B cell (primary cell): ENCODE results near the gene CD81. TPM values are rescaled to one million over a fixed set of nuclear protein-coding genes. Genes with fewer than 3 reads are reported as not detected.
A peak's percentile ranks its signal among the peaks of the same experiment; 100 is the strongest.

Experiments used
- ATAC-seq: fragments of 200-7000 bp; cut with Tn5 transposase; one replicate; pipeline ENCODE4 v1.10.0; 2021; ENCODE audit warnings: low read depth, mild to moderate bottlenecking, moderate number of reproducible peaks, moderate library complexity
- CTCF ChIA-PET: fragments of 350-600 bp; sonication (Branson Sonifier 250); formaldehyde crosslinking; loops from one replicate; lab custom pipeline; 2021; ENCODE audit warnings: antibody characterized with exemption, inconsistent platforms; lab: Charles Lee
- POLR2A ChIA-PET: fragments of 350-600 bp; sonication (Branson Sonifier 250); formaldehyde crosslinking; loops from one replicate; lab custom pipeline; 2021; ENCODE audit warnings: antibody characterized with exemption; lab: Charles Lee
- DNase-seq: peaks from one replicate; pipeline ENCODE4 v3.0.0; 2013
- H2AFZ ChIP-seq: 2 replicates; pipeline ENCODE4 v1.6.1; 2012; ENCODE audit warnings: mild to moderate bottlenecking, low read depth, low read length; ENCODE audit not compliant: insufficient read depth, poor library complexity, severe bottlenecking
- H3K27ac ChIP-seq, 2 donors: 1 replicate in 1 of 2; 2 replicates in 1 of 2; pipeline ENCODE4 v1.5.1; 2012 to 2013; ENCODE audit warnings: low read length in 2 of 2, mild to moderate bottlenecking in 2 of 2, moderate library complexity in 1 of 2
- H3K27me3 ChIP-seq, 4 experiments: fragments of 200-600 bp in 1 of 4; sonication (generic) in 1 of 4; replicated peaks in 1 of 4; 1 replicate in 2 of 4; 2 replicates in 2 of 4; pipeline versions ENCODE4 v1.6.1 to v1.7.0; 2013 to 2016; ENCODE audit warnings: low read length in 3 of 4, mild to moderate bottlenecking in 2 of 4, mixed read lengths in 1 of 4, moderate library complexity in 1 of 4; ENCODE audit not compliant: insufficient read depth in 4 of 4, control insufficient read depth in 3 of 4; ENCODE audit errors: control extremely low read depth in 1 of 4
- H3K36me3 ChIP-seq, 2 experiments: replicated peaks in 1 of 2; 1 replicate in 1 of 2; 2 replicates in 1 of 2; pipeline versions ENCODE4 v1.6.1 to v1.7.1; 2013; ENCODE audit warnings: low read length in 1 of 2; ENCODE audit not compliant: insufficient read depth in 2 of 2, control insufficient read depth in 1 of 2; ENCODE audit errors: control extremely low read depth in 1 of 2, extremely low read depth in 1 of 2
- H3K4me1 ChIP-seq, 2 donors: fragments of 200-600 bp in 1 of 2; sonication (generic) in 1 of 2; 1 replicate in 1 of 2; 2 replicates in 1 of 2; pipeline versions ENCODE4 v1.5.1 to v1.6.1; 2013 to 2017; ENCODE audit warnings: low read length in 2 of 2; ENCODE audit not compliant: control insufficient read depth in 2 of 2, insufficient read depth in 2 of 2
- H3K4me2 ChIP-seq: replicated peaks from 2 replicates; pipeline ENCODE3; 2012; ENCODE audit warnings: mild to moderate bottlenecking, low read depth, low read length; ENCODE audit not compliant: poor library complexity, severe bottlenecking
- H3K4me3 ChIP-seq, 5 experiments: fragments of 200-600 bp in 1 of 5; sonication (generic) in 1 of 5; 1 replicate in 3 of 5; 2 replicates in 2 of 5; pipeline versions ENCODE4 v1.5.1 to v1.7.0; 2011 to 2016; ENCODE audit warnings: low read length in 4 of 5, mild to moderate bottlenecking in 4 of 5, low read depth in 2 of 5, control low read depth in 1 of 5, moderate library complexity in 1 of 5; ENCODE audit not compliant: insufficient read depth in 1 of 5; ENCODE audit errors: control extremely low read depth in 1 of 5, extremely low read depth in 1 of 5
- H3K79me2 ChIP-seq: fragments of 200-600 bp; sonication (generic); one replicate; pipeline ENCODE4 v1.6.0; 2016; ENCODE audit warnings: low read length; ENCODE audit not compliant: control insufficient read depth, insufficient read depth
- H3K9ac ChIP-seq: fragments of 200-600 bp; sonication (generic); 2 replicates; pipeline ENCODE4 v1.6.1; 2017; ENCODE audit warnings: mild to moderate bottlenecking, low read length, moderate library complexity
- H3K9me3 ChIP-seq, 3 donors: one replicate each; pipeline versions ENCODE4 v1.6.1 to v1.7.1; 2013; ENCODE audit warnings: low read length in 2 of 3; ENCODE audit not compliant: control insufficient read depth in 2 of 3, insufficient read depth in 1 of 3; ENCODE audit errors: control extremely low read depth in 1 of 3
- H4K20me1 ChIP-seq: 2 replicates; pipeline ENCODE4 v1.6.0; 2012; ENCODE audit warnings: mild to moderate bottlenecking, low read length; ENCODE audit not compliant: insufficient read depth, control insufficient read depth, poor library complexity, severe bottlenecking
- H3K27ac Mint-ChIP-seq: one replicate; pipeline ENCODE4 v1.8.0; 2021; ENCODE audit warnings: mixed read lengths
- H3K27me3 Mint-ChIP-seq: one replicate; pipeline ENCODE4 v1.8.0; 2021; ENCODE audit warnings: mixed read lengths
- H3K4me1 Mint-ChIP-seq: one replicate; pipeline ENCODE4 v1.8.0; 2021; ENCODE audit warnings: mixed read lengths
- H3K4me3 Mint-ChIP-seq: one replicate; pipeline ENCODE4 v1.8.0; 2021; ENCODE audit warnings: mixed read lengths
- H3K9me3 Mint-ChIP-seq: one replicate; pipeline ENCODE4 v1.8.0; 2022; ENCODE audit warnings: mixed read lengths; ENCODE audit not compliant: insufficient read depth
- EZH2 ChIP-seq: IDR thresholded peaks from 2 replicates; pipeline ENCODE4 v1.6.1; 2012; ENCODE audit warnings: borderline replicate concordance, low read depth, mild to moderate bottlenecking, moderate library complexity, low read length; ENCODE audit not compliant: insufficient read depth, poor library complexity, severe bottlenecking
- WGBS: methylation state at CpG from one replicate; pipeline ENCODE4 v1.1.5; 2013; ENCODE audit warnings: missing lambda C conversion rate; ENCODE audit not compliant: insufficient coverage; 5-methylcytosine and 5-hydroxymethylcytosine counted together
- intact Hi-C: fragments of 100-400 bp; cut with micrococcal nuclease; formaldehyde crosslinking; loops from one replicate; pipeline ENCODE4 v1.10.0; 2022
- polyA plus RNA-seq: library from polyadenylated mRNA; depleted of rRNA; stranded (reverse); fragments of >200 nt; gene quantifications from 2 replicates; pipeline ENCODE4 v1.2.3, GENCODE V29; 2012
- small RNA-seq: library from RNA; depleted of rRNA; stranded (forward); fragments of <200 nt; gene quantifications from one replicate; pipeline ENCODE3, GENCODE V24; 2012; ENCODE audit warnings: low replicate concordance, low read depth; ENCODE audit not compliant: insufficient read length
- total RNA-seq, 2 donors: library from RNA; stranded (reverse); fragments of 120-200 nt in 1 of 2; gene quantifications; 1 replicate in 1 of 2; 2 replicates in 1 of 2; pipeline versions ENCODE4 v1.2.3 to v1.2.4, GENCODE V29; 2013 to 2022
- TF ChIP-seq, protein P1 (sequence below): fragments of 200-600 bp; IDR thresholded peaks from one replicate; pipeline ENCODE4 v1.8.0; 2022; ENCODE audit warnings: antibody characterized with exemption, mild to moderate bottlenecking

Gene CD81
- total and polyA plus RNA-seq, 2 donors (not counting 1 experiment from before 2014, with no cell fraction given) = 253 to 361 TPM

DNA sequence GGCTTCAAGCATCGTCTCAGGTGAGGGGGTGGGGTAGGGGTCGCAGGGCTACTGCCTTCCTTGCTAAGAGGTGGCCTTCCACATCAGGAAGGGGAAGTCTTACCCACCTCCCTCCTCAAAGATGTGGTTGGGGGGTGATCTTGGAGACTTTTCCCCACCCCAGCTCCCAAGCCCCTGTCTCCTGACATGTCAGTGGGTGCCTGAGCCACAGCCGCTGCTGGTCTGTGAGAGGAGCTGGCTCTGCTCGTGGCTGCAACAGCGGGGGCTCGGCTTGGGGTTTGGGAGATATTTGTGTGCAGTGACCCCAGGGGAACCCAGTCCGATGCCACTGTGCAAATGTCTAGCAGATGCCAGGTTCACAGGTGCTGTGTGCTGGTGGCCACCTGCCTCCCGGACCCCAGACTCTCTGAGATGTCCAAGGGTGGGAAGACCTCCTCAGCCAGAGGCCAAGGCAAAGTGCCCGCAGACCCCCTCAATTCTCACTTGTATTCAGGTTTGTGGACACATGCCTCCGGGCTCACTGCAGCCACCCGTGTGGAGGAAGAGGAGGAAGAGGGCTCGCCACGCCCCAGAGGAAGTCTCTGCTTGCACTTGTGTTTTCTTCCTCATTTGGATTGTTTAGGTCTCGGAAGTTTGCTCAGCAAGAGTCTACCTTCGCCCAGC, 69.6 kb downstream of the CD81 start:
- Histone ChIP-seq H3K4me1 (peaks cover 33 to 47% of the 10 kb centered on the region in 2 donors), H3K4me3 (peak overlapping the region; percentile 17 to 76 (median 64)), H4K20me1 (peaks cover 42% of the 10 kb centered on the region), H3K9ac (peak overlapping the region; percentile 69), H2AFZ (peak overlapping the region; percentile 54), H3K4me2 (peak overlapping the region; percentile 93), H3K79me2 (peaks cover 57% of the 10 kb centered on the region), H3K9me3 (peaks cover 0 to 4% (median 0%) of the 10 kb centered on the region in 3 donors), H3K27ac (peak overlapping the region in 1 of 2 donors; percentile 49), H3K27me3 (peaks cover 0 to 10% (median 0%) of the 10 kb centered on the region in 4 experiments), H3K36me3 (no peaks in the 10 kb centered on the region)
- CTCF ChIA-PET = interaction anchor here (0.6 to 4.1 kb wide), 4 partner anchors 26 to 85 kb away, joined by 3 to 25 read pairs (median 3); partner anchors contain the start of gene TSSC4
- 26% methylated on average over 12 of the region's 15 CpGs for WGBS
- H3K9me3 Mint-ChIP-seq = no peaks in the 10 kb centered on the region
- no peak for ATAC-seq
- peak; percentile 67 for DNase-seq
- TF ChIP-seq, protein P1, sequence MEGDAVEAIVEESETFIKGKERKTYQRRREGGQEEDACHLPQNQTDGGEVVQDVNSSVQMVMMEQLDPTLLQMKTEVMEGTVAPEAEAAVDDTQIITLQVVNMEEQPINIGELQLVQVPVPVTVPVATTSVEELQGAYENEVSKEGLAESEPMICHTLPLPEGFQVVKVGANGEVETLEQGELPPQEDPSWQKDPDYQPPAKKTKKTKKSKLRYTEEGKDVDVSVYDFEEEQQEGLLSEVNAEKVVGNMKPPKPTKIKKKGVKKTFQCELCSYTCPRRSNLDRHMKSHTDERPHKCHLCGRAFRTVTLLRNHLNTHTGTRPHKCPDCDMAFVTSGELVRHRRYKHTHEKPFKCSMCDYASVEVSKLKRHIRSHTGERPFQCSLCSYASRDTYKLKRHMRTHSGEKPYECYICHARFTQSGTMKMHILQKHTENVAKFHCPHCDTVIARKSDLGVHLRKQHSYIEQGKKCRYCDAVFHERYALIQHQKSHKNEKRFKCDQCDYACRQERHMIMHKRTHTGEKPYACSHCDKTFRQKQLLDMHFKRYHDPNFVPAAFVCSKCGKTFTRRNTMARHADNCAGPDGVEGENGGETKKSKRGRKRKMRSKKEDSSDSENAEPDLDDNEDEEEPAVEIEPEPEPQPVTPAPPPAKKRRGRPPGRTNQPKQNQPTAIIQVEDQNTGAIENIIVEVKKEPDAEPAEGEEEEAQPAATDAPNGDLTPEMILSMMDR = no peak
- no peak for TF ChIP-seq EZH2
- intact Hi-C loops = no loop called here
- H3K4me1 Mint-ChIP-seq = peaks cover 31% of the 10 kb centered on the region
- H3K27ac Mint-ChIP-seq = peak overlapping the region; percentile 83
- no peaks in the 10 kb centered on the region for H3K27me3 Mint-ChIP-seq
- POLR2A ChIA-PET = no interaction called here
- H3K4me3 Mint-ChIP-seq = peak overlapping the region; percentile 93

Small RNAs within 50 kb of the gene (small RNA-seq; reads per million reads assigned to genes)
- gene RF00019 = not detected

Other genes starting within 250 kb of the CD81 start
- gene IGF2, start 237.9 kb upstream of the CD81 start, total RNA-seq = not detected in 2 replicates
- gene IGF2, start 237.9 kb upstream of the CD81 start, polyA plus RNA-seq = not detected in 2 replicates
- not detected in 2 replicates for gene INS, start 216.1 kb upstream of the CD81 start, total RNA-seq
- not detected in 2 replicates for gene INS, start 216.1 kb upstream of the CD81 start, polyA plus RNA-seq
- gene TH, start 205.5 kb upstream of the CD81 start, total RNA-seq = not detected in 2 replicates
- gene TH, start 205.5 kb upstream of the CD81 start, polyA plus RNA-seq = not detected in 2 replicates
- gene ASCL2, start 106.7 kb upstream of the CD81 start, total RNA-seq = 2.0 and 2.2 TPM in 2 replicates
- 1.6 and 2.1 TPM in 2 replicates for gene ASCL2, start 106.7 kb upstream of the CD81 start, polyA plus RNA-seq
- gene C11orf21, start 75.4 kb upstream of the CD81 start, total RNA-seq = 21.9 and 22.8 TPM in 2 replicates
- gene C11orf21, start 75.4 kb upstream of the CD81 start, polyA plus RNA-seq = 38.9 and 72.4 TPM in 2 replicates
- gene TSPAN32, start 75.3 kb upstream of the CD81 start, total RNA-seq = 22.2 and 27.1 TPM in 2 replicates
- 75.9 and 112 TPM in 2 replicates for gene TSPAN32, start 75.3 kb upstream of the CD81 start, polyA plus RNA-seq
- 57.5 and 59.5 TPM in 2 replicates for gene TSSC4, start 23.4 kb downstream of the CD81 start, total RNA-seq
- 49.4 and 50.5 TPM in 2 replicates for gene TSSC4, start 23.4 kb downstream of the CD81 start, polyA plus RNA-seq
- gene TRPM5, start 67.2 kb downstream of the CD81 start, total RNA-seq = not detected in 2 replicates
- 0.03 and 0.16 TPM in 2 replicates for gene TRPM5, start 67.2 kb downstream of the CD81 start, polyA plus RNA-seq
- gene KCNQ1, start 67.7 kb downstream of the CD81 start, total RNA-seq = 28.8 and 31.9 TPM in 2 replicates
- gene KCNQ1, start 67.7 kb downstream of the CD81 start, polyA plus RNA-seq = 15.3 and 21.5 TPM in 2 replicates